DLD1 (cell line): ENCODE measurements around the gene AKAP14.
"Not testable (repeated sequence)": the region's sequence is repeated elsewhere in the genome, so short reads cannot be mapped to it uniquely, and the experiment has no call there.

Source experiments
- in situ Hi-C: cut with HindIII; loops from 2 replicates; pipeline ENCODE4 v1.10.0; 2017; ENCODE audit warnings: low sequenced_read_pairs

AKAP14 gene

GRCh38 chrX:119895843-119896326 lies at the start of gene AKAP14:
TSS of gene AKAP14 (plus strand) at chrX:119895893. CDS start at chrX:119903224, 7,331 bp downstream.
- in situ Hi-C loops, result no loop called here

- in situ Hi-C loops, result no loop called here
Observed at GRCh38 chrX:119852382-119853353, 43.0 kb upstream of the AKAP14 start, which contains the start of gene UPF3B. TSS of gene UPF3B (minus strand) at chrX:119852963. CDS start at chrX:119852928, 35 bp downstream.

GRCh38 chrX:119853444-119853843 lies 42.2 kb upstream of the AKAP14 start:
- in situ Hi-C loops, result no loop called here

- in situ Hi-C loops, result no loop called here
Observed at GRCh38 chrX:119870626-119871131, 25.0 kb upstream of the AKAP14 start.

GRCh38 chrX:119871245-119871598 lies 24.5 kb upstream of the AKAP14 start:
- in situ Hi-C loops, result no loop called here

- in situ Hi-C loops, result no loop called here
Observed at GRCh38 chrX:119871599-119872395, 23.9 kb upstream of the AKAP14 start, which contains the start of the genes NDUFA1 and RNF113A. TSS of gene NDUFA1 (plus strand) at chrX:119871832. CDS start at chrX:119871912, 80 bp downstream. TSS of gene RNF113A (minus strand) at chrX:119871733. CDS start at chrX:119871613, 120 bp downstream.

GRCh38 chrX:119878740-119879139 lies 17.0 kb upstream of the AKAP14 start:
- in situ Hi-C loops, result no loop called here

GRCh38 chrX:119880076-119880475 lies 15.6 kb upstream of the AKAP14 start:
- in situ Hi-C loops, result no loop called here

GRCh38 chrX:119880552-119881437 lies 14.9 kb upstream of the AKAP14 start:
- in situ Hi-C loops, result no loop called here

GRCh38 chrX:119885554-119886428 lies 9.9 kb upstream of the AKAP14 start:
- in situ Hi-C loops, result no loop called here

GRCh38 chrX:119887721-119888425 lies 7.8 kb upstream of the AKAP14 start:
- in situ Hi-C loops, result no loop called here

- in situ Hi-C loops, result not testable (repeated sequence)
Observed at GRCh38 chrX:119890626-119891025, 5.1 kb upstream of the AKAP14 start.

GRCh38 chrX:119891961-119892692 lies 3.6 kb upstream of the AKAP14 start:
- in situ Hi-C loops, result not testable (repeated sequence)

GRCh38 chrX:119899125-119899524 lies 3.4 kb downstream of the AKAP14 start:
- in situ Hi-C loops, result no loop called here

GRCh38 chrX:119900976-119901375 lies 5.3 kb downstream of the AKAP14 start:
- in situ Hi-C loops, result no loop called here

- in situ Hi-C loops, result no loop called here
Observed at GRCh38 chrX:119916310-119916709, 20.6 kb downstream of the AKAP14 start.

GRCh38 chrX:119917877-119918276 lies 22.2 kb downstream of the AKAP14 start:
- in situ Hi-C loops, result no loop called here
